MV-4-11 (cell line): ENCODE results near the gene COQ5.
A peak's percentile ranks its signal among the peaks of the same experiment; 100 is the strongest.
"Not testable (repeated sequence)": the region's sequence is repeated elsewhere in the genome, so short reads cannot be mapped to it uniquely, and the experiment has no call there.

Experiments
- DNase-seq: peaks from one replicate; lab custom pipeline; 2025; lab: John Stamatoyannopoulos, UW

The COQ5 gene

DNA sequence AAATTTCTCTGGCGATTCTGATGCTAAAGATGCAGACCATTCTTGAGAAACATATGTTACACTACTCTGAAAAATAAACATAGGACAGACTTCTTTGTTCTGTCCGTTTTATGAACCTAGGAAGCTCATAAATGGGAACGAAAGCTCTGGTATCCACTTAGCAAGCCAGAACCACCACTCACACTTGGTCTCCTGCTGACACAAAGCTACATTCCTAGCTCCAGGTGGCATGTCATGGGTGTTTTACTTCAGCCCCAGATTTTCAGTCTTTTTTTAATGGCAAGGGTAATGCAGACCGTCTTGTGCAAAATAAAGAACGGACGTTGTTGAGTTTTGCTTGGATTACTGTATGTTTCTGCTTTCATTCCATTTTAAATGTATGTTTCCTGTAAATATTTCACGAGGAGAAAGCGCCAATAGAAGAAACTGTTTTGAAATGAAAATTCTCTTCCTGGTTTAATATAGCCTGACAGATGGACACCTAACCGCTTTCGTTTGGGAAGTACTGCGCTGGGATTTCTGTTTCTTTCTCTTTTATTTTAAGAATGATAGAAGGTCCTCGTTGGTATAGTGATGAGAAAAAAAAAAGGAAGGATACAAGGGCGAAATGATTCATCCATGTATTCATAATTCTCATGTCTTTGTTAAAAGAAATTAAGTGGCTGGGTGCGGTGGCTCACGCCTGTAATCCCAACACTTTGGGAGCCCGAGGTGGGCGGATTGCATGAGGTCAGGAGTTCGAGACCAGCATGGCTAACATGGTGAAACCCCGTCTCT is 871 bp upstream of the COQ5 start:
- DNase-seq: peak; percentile 78

DNA sequence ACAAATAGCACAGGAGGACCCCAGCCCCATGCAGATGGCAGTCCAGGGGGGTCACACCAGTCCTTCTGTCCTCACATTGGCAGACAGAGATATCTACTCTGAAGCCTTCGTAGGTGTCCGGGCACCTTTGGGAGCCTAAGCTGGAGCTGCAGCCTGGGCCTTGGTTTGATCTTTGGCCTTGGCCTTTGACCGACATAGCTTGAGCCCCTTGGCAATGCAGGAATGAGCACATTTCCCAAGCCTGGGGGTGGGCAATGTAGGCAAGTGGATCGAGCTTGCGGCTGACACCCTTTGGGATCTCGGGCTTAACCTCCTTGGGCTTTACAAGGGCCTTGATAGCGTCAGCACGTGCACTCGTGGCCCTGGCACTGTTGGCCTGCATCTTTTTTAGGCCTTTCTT is 6.4 kb downstream of the COQ5 start:
- no peak for DNase-seq

DNA sequence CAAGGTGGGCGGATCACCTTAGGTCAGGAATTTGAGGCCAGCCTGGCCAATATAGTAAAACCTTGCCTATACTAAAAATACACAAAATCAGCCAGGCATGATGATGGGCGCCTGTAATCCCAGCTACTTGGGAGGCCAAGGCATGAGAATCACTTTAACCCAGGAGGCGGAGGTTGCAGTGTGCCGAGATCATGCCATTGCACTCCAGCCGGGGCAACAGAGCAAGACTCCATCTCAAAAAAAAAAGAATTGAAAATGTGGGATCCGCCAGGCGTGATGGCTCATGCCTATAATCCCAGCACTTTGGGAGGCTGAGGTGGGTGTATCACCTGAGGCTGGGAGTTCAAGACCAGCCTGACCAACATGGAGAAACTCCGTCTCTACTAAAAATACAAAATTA is 9.6 kb downstream of the COQ5 start:
- not testable (repeated sequence) for DNase-seq

DNA sequence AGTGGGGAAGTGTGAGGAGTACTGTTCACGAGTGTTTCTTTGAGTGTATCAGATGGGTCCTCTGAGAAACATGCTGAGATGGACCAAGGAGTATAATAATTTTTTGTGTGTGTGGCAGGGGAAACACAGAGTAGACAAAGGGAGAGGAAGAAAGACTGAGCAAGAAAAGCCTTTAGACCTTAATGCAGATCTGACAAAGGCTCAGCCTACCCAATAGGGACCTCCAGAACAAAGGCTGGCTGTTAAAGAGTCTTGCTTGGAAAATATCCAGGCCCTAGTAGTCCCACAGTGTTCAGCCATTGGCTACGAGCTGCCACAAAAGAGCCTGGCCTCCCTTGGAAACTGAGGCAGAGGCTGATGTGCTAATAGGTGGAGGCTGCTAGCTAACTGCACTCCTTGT is 13.5 kb downstream of the COQ5 start:
- no peak for DNase-seq

DNA sequence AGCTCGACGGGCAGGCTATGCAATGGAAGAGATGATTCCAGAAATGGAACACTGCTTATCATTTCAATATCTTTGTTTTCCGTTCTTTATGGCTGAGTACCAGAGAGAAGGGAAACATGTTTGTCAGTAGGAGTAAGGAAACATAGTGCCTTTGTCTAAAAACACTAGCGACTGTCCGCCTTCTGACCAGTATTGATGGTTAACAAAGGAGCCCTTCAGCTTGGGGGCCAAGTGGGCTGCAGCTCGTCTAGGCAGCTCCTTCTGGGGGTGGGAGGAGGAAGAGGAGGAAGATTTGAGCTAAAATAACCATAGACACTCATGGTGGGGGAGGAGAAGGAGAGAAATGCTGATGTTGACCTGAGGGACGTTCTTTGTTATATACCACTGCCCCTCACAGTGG is 15.0 kb downstream of the COQ5 start:
- no peak for DNase-seq

DNA sequence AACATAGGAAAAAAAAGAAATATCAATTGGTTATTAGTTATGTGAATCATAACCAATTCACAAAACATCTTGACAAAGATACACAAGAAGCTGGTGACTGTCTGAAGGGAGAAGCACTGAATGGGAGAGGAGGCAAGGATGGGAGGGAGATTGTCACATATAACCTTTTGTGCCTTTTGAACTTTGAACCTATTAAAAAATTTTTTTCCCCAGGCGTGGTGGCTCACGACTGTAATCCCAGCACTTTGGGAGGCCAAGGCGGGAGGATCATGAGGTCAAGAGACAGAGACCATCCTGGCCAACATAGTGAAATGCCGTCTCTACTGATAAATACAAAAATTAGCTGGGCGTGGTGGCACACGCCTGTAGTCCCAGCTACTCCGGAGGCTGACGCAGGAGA is 20.4 kb downstream of the COQ5 start:
- DNase-seq: no peak

DNA sequence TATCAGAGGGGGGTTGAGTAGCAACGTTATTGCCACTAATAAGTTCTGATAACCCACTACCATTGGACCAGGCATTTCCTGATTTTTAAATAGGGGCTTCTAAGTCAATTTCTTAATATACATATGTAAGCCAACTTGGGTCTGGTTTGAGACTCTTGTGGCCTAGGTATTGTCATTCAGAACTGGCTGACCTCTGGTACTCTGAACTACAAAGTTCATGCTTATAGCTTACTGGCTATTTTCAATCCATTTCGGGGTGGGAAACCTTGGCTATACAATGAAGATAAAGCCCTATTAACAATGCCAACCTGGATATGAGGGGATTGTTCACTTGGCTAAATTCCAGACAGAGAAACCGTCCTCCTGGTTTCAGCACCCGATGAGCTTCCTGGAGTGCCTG is 24.4 kb downstream of the COQ5 start:
- no peak for DNase-seq

DNA sequence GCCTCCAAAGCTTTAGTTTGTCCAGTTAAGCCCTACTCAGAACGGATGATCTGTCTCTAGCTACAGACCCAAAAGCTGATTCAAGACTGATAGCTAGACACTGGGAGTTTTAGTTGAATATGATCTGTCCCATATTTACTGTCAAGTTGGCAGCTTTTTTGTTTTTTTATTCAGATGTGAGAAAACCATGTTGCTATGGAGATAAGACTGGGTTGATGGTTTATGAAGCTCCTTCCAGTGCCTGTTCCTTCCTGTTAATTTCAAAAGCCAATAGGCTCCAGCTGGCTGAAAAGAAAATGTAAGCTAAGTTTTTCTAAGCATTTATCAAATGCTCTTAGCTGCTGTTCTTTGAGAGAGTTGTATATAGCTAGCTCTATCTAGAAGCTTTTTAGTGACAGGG is 28.4 kb downstream of the COQ5 start:
- DNase-seq: peak; percentile 10

DNA sequence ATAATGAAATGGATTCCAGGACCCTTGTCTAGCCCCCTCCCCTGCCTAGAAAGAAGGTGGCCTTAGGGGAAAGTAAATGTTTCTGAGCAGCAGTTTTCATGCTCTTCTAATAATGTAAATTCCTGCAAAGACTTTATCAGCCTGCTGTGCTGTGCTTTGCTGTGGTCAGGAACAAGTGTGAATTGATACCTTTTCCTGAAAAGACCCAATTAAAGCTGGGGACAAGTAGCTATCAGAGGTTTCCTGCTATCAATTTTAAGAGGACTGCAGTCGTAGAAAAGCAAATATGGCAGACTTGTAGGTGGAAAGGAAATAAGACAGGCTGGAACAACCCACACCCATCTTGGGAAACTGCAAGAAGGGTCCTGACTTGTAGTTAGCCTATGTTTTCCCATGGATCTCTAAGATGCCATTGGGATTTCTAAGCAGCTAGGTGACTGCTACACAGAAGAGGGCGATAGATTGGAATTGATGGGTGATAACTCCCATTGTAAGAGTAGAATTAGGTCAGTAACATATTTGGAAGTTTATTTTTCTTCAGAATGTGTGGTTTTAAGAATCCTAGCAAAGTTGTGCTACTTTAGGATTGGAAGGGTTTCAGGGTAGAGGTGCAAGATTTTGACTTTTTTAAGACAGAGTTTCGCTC is 30.0 kb downstream of the COQ5 start:
- no peak for DNase-seq

DNA sequence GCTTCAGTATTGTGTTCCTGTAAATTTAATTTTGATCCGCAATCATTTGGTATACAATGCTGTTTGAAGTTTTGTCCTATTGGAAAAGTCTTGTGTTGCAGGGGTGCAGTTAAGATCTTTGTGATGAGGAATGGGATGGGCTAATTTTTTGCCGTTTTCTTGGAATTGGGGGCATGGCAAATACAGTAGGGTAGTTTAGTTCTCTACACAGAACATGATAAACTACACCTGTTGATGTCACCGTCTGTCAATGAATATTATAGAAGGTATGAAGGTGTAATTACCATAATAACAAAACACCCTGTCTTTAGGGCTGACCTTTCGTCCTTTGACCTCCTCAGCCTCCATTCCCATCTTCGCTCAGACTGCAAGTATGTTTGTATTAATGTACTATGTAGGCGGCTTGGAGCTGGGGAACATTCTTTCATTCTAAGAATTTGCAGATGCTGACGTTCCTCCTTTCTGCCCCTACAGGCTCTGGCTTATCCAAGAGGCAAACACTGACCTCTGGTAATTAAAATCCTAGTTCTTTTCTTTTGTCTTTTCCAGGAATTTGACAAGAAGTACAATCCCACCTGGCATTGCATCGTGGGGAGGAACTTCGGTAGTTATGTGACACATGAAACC is 31.3 kb downstream of the COQ5 start:
- no peak for DNase-seq

DNA sequence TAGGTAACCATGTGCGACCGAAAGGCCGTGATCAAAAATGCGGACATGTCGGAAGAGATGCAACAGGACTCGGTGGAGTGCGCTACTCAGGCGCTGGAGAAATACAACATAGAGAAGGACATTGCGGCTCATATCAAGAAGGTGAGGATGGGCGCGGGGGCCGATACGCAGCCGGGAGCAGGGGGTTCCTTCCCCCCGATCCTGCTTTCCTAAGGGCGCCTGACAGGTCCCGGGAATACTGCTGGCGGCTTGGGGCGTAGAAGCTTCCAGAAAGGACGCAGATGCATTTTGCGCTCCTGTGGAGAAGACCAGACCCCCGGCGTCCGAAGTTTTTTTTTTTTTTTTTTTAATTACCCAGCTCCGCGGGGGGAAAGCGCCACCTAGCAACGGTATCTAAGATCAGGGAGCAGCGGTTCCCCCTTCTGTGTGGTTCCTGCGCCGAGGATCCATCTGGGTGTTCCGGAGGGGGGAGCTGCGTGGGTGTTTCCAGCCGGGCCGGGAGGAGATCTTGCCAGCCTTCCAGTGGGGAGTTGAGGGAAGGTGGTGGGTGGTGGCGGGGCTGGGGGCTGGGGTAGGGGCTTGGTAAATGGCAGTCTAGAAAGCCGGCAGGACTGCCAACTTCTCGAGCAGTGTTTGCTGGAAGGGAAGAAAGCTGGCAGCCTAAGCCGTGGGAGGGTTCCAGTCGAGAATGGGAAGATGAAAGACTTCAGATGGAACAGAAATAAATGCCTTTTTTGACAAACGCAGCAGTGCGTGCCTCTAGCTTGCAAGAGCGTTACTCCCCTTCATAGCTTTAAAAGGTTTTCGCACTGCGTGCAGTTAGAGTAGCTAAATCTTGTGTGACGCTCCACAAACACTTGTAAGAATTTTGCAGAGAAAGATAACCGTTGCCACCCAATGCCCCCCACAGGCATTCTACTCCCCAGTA is 32.3 kb downstream of the COQ5 start:
- peak; percentile 51 for DNase-seq

DNA sequence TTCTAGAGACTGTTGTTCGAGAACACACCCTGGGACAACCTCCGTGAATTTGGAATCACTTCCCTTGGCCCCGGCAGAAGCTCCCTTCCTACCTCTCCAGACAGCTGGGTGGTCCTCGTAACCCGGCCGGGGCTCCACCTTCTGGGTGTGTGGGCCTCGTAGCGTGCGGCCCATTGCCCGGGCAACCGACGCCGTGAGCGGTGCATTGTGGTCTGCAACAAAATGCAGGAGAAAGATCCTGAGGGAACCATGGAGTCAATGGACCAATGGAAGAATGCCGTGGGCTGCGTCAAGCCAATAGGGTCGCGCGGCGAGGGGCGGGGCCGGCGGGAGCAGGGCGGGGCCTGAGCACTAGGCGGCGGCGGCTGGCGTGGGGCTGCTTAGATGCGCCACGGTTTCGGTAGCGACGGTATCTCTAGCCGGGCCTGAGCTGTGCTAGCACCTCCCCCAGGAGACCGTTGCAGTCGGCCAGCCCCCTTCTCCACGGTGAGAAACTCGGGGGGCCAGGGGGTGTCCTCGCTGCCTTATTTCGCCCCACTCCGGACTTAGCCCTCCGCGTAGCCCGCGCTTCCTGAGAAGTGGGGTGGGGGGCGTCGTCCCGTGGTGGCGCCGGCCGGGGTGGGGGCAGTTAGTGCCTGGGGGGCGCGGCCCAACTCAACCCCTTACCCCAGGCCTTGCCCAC is 33.1 kb downstream of the COQ5 start, which contains the start of gene DYNLL1:
Gene DYNLL1, plus strand, starts transcription at position 383 of the 682 bp plus-strand sequence. CDS start 309 bp downstream, outside the sequence.
- DNase-seq: peak; percentile 94

DNA sequence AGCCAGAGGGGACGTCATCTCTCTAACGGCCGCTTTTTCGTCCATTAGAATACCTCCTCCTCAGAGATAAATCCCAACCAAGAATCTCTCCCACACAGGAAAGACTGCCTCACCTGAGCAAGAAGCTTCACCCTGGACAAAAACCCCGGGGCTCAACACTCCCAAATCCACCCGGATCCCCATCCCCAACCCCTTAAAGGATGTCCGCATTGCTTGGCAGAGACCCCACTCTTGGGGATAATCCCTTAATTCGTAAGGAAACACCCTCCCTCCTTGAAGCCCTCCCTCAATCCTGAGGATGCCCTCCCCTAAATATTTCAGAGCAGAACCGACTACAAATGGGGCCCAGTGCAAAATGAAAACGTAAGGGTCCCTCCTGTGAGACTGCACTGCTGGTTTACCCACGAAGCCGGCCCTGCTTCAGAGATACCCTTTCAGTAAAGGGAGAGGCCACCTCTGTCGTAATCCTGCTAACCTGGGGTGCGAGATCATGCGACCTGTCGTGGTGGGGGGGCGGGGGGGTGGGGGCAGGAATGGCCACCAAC is 33.7 kb downstream of the COQ5 start:
- no peak for DNase-seq

DNA sequence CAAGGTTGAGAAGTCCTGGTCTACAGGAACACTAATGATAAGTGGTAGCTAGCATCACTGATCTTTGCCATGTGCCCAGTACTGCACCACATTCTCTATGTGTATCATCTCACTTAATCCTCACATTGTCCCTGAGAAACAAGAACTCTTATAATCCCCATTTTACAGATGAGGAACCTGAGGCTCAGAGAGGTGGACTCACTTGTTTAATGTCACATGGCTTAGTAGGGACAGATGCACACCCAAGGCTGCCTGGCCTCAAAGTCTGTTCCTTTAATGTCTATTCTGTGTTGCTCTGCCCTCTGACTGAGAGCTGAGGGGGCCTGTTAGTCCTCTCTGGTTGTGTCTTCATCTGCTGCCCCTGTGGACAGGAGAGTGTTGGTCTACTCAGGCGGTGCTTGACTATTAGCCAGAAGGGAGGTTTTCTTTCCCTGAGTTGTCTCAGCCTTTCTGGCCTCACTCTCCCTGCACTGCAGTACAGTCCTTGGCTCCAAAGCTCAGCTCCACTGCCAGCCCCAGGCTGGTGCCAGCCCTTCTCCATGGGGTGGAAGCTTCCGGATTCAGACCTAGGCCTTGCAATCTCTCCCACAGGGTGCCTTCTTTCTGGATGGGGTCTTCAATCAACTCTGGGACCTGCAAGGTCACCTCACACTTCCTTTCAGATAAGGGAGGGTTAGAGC is 38.0 kb downstream of the COQ5 start:
- DNase-seq: no peak

DNA sequence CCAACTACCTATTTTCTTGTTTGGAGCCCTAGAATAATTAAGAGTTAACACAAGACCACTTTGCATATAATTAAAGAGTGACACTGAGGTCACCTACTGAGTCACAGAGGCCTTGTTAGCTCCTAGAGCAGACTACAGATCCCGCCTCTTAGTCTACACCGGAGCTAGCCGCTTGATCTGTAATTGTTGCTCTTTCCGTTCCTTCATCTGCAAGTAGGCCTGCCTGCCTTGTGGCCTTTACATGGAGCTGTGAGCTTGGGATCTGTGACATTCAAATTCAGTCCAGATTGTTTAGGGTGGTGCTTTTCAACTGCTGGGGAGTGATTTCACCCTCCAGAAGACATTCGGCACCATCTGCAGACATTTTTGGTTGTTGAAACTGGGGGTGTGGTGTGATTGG is 38.6 kb downstream of the COQ5 start:
- DNase-seq: no peak

DNA sequence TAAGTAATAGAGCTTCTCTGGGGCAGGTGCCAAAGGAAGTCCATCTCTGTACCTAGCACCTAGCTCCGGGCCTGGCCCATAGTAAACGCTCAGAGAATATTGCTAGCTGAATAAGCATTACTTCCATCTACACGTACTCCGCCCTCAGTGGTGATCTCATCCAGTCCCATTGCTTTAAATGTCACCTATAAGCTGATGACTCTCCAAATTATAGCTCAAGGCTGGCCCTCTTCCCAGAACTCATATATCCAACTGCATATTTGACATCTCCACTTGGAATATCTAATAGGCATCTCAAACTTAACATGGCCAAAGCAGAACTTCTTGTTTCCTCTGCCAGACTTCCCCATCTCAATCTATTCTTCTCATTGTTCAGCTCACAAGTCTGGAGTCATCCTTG is 39.9 kb downstream of the COQ5 start:
- DNase-seq: no peak

DNA sequence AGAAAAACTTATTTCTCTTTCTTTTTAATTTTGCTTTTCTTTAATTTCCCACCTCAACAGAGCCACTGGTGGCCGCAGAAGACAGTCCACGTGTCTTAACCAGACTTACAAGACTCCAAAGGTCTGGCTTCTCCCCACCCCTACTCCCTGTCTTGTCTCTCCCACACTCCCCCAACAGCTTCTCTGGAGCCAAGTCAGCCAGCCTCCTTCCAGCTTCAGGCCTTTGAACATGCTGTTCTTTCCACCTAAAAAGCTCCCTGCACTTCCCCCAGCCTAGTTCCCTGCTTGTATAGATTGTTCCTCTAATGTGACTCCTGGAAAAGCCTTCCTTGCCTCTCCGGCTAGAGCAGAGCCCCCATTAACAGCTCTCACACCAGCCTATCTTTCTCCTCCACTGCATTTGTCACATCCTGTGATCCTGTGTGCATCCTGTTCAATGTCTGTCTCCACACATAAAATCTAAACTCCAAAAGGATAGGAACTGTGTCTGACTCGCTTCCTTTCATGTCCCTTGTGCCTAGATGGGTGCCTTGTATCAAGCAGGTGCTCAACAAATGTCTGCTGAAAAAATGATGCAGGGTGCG is 40.8 kb downstream of the COQ5 start:
- no peak for DNase-seq

DNA sequence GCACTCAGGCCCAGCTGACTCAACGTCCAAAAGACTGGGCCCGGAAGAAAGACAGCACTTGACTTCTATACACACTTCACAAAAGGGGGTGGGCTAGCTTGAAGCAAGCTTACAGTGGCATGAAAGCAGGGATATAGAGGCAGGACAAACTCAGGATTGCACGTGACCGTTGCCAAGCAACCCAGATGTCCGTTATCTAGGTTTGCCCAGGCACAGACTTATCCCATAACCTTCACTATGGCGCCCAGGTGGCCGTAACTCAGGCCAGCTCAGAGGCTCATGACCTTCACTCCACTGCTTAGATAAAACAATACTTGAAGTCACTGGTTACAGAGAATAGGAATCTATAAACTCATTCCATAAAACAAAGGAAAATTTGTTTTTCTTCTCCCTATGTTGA is 41.4 kb downstream of the COQ5 start:
- DNase-seq: not testable (repeated sequence)

DNA sequence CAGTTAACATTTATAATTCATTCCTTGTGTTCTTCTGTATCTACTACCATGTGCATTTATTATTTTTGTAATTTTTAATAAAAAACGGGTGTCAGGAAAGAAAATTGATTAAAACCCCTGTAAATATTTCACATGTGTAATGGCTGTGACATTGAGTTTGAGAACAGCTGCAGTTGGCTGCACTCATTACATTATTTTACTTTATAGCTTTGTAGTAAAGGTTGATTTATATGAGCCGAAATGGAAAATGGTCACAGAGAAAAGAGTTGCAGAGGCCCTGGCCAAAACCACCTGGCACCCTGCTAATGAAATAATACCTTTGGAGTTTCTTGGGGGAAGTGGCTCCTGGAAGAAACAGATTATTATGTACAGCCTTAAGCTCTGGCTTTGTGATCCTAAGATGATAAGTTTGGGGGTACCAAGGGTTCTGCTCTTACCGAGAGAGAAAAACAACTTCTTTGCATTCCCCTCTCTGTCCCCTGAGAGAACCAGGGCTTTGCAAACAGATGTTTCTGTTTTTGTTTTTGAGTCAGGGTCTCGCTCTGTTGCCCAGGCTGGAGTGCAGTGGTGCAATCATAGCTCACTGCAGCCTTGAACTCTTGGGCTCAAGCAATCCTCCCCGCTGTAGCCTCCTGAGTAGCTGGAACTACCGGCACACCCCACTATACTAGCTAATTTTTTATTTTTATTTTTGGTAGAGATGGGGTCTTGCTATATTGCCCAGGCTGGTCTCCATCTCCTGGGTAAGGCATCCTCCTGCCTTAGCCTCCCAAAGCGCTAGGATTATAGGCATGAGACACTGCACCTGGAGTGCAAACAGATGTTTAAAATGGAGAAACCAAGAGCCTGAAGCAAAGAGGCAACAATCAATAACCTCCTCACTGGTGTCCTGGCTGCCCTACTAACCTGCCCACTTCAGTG is 42.7 kb downstream of the COQ5 start:
- no peak for DNase-seq
